ENCODE results near the gene MLC1.

The MLC1 gene

GRCh38 chr22:50083462-50084079 lies 1.7 kb downstream of the MLC1 start:
- H3K36me3 ChIP-seq (ENCODE audit: insufficient read depth, low read length): no peaks in the 10 kb centered on the region
- H3K9ac ChIP-seq (ENCODE audit: low read length): no peak overlapping the region
- peaks cover 8 to 30% of the 10 kb centered on the region in 2 donors for H3K27me3 ChIP-seq (ENCODE audit: control insufficient read depth in 1 of 2, insufficient read depth in 2 of 2, low read length in 2 of 2)
- H3K9me3 ChIP-seq (ENCODE audit: low read length): no peaks in the 10 kb centered on the region
- H3K27ac ChIP-seq (ENCODE audit: low read depth, low read length): no peak overlapping the region
- no peaks in the 10 kb centered on the region for H3K4me1 ChIP-seq (ENCODE audit: insufficient read depth, low read length)
- no peak overlapping the region for H3K4me3 ChIP-seq (ENCODE audit: low read depth in 1 of 2, low read length in 2 of 2)

- peaks cover 8 to 27% of the 10 kb centered on the region in 2 donors for H3K27me3 ChIP-seq (ENCODE audit: control insufficient read depth in 1 of 2, insufficient read depth in 2 of 2, low read length in 2 of 2)
- H3K36me3 ChIP-seq (ENCODE audit: insufficient read depth, low read length): no peaks in the 10 kb centered on the region
- no peaks in the 10 kb centered on the region for H3K4me1 ChIP-seq (ENCODE audit: insufficient read depth, low read length)
- H3K9ac ChIP-seq (ENCODE audit: low read length): no peak overlapping the region
- H3K4me3 ChIP-seq (ENCODE audit: low read depth in 1 of 2, low read length in 2 of 2): no peak overlapping the region
- no peak overlapping the region for H3K27ac ChIP-seq (ENCODE audit: low read depth, low read length)
- no peaks in the 10 kb centered on the region for H3K9me3 ChIP-seq (ENCODE audit: low read length)
Observed at GRCh38 chr22:50082961-50083461, 2.2 kb downstream of the MLC1 start.

GRCh38 chr22:50082197-50082715 lies 3.0 kb downstream of the MLC1 start:
- H3K9me3 ChIP-seq (ENCODE audit: low read length): no peaks in the 10 kb centered on the region
- H3K4me1 ChIP-seq (ENCODE audit: insufficient read depth, low read length): no peaks in the 10 kb centered on the region
- H3K27me3 ChIP-seq (ENCODE audit: control insufficient read depth in 1 of 2, insufficient read depth in 2 of 2, low read length in 2 of 2): peaks cover under 1 to 21% of the 10 kb centered on the region in 2 donors
- H3K4me3 ChIP-seq (ENCODE audit: low read depth in 1 of 2, low read length in 2 of 2): no peak overlapping the region
- H3K36me3 ChIP-seq (ENCODE audit: insufficient read depth, low read length): no peaks in the 10 kb centered on the region
- H3K27ac ChIP-seq (ENCODE audit: low read depth, low read length): no peak overlapping the region
- H3K9ac ChIP-seq (ENCODE audit: low read length): no peak overlapping the region

GRCh38 chr22:50081426-50082196 lies 3.6 kb downstream of the MLC1 start:
- Histone ChIP-seq H3K4me3 (ENCODE audit: low read depth in 1 of 2, low read length in 2 of 2) (no peak overlapping the region), H3K36me3 (ENCODE audit: insufficient read depth, low read length) (no peaks in the 10 kb centered on the region), H3K9me3 (ENCODE audit: low read length) (no peaks in the 10 kb centered on the region), H3K9ac (ENCODE audit: low read length) (no peak overlapping the region), H3K27me3 (ENCODE audit: control insufficient read depth in 1 of 2, insufficient read depth in 2 of 2, low read length in 2 of 2) (peaks cover 0 to 19% of the 10 kb centered on the region in 2 donors), H3K27ac (ENCODE audit: low read depth, low read length) (no peak overlapping the region), H3K4me1 (ENCODE audit: insufficient read depth, low read length) (no peaks in the 10 kb centered on the region)

GRCh38 chr22:50080077-50080465 lies 5.2 kb downstream of the MLC1 start:
- H3K27ac ChIP-seq (ENCODE audit: low read depth, low read length): no peak overlapping the region

GRCh38 chr22:50078761-50079160 lies 6.5 kb downstream of the MLC1 start:
- H3K4me3 ChIP-seq (ENCODE audit: low read depth in 1 of 2, low read length in 2 of 2): no peak overlapping the region
- peaks cover 0 to 10% of the 10 kb centered on the region in 2 donors for H3K27me3 ChIP-seq (ENCODE audit: control insufficient read depth in 1 of 2, insufficient read depth in 2 of 2, low read length in 2 of 2)
- no peaks in the 10 kb centered on the region for H3K9me3 ChIP-seq (ENCODE audit: low read length)
- no peak overlapping the region for H3K9ac ChIP-seq (ENCODE audit: low read length)
- no peaks in the 10 kb centered on the region for H3K4me1 ChIP-seq (ENCODE audit: insufficient read depth, low read length)
- no peak overlapping the region for H3K27ac ChIP-seq (ENCODE audit: low read depth, low read length)
- H3K36me3 ChIP-seq (ENCODE audit: insufficient read depth, low read length): no peaks in the 10 kb centered on the region

More at GRCh38 chr22:50080077-50080465, 5.2 kb downstream of the MLC1 start:
- H3K9ac ChIP-seq (ENCODE audit: low read length): no peak overlapping the region
- no peaks in the 10 kb centered on the region for H3K4me1 ChIP-seq (ENCODE audit: insufficient read depth, low read length)
- no peaks in the 10 kb centered on the region for H3K36me3 ChIP-seq (ENCODE audit: insufficient read depth, low read length)
- no peak overlapping the region for H3K4me3 ChIP-seq (ENCODE audit: low read depth in 1 of 2, low read length in 2 of 2)
- H3K27me3 ChIP-seq (ENCODE audit: control insufficient read depth in 1 of 2, insufficient read depth in 2 of 2, low read length in 2 of 2): peaks cover 0 to 19% of the 10 kb centered on the region in 2 donors
- no peaks in the 10 kb centered on the region for H3K9me3 ChIP-seq (ENCODE audit: low read length)

- no peak overlapping the region for H3K27ac ChIP-seq (ENCODE audit: low read depth, low read length)
- no peaks in the 10 kb centered on the region for H3K4me1 ChIP-seq (ENCODE audit: insufficient read depth, low read length)
- H3K9ac ChIP-seq (ENCODE audit: low read length): no peak overlapping the region
- H3K9me3 ChIP-seq (ENCODE audit: low read length): no peaks in the 10 kb centered on the region
- peaks cover 0 to 5% of the 10 kb centered on the region in 2 donors for H3K27me3 ChIP-seq (ENCODE audit: control insufficient read depth in 1 of 2, insufficient read depth in 2 of 2, low read length in 2 of 2)
- H3K4me3 ChIP-seq (ENCODE audit: low read depth in 1 of 2, low read length in 2 of 2): no peak overlapping the region
- no peaks in the 10 kb centered on the region for H3K36me3 ChIP-seq (ENCODE audit: insufficient read depth, low read length)
Observed at GRCh38 chr22:50078246-50078645, 7.0 kb downstream of the MLC1 start.

GRCh38 chr22:50076646-50077535 lies 8.3 kb downstream of the MLC1 start:
- Histone ChIP-seq H3K4me3 (ENCODE audit: low read depth in 1 of 2, low read length in 2 of 2) (no peak overlapping the region), H3K9me3 (ENCODE audit: low read length) (no peaks in the 10 kb centered on the region), H3K4me1 (ENCODE audit: insufficient read depth, low read length) (no peaks in the 10 kb centered on the region), H3K36me3 (ENCODE audit: insufficient read depth, low read length) (no peaks in the 10 kb centered on the region), H3K27ac (ENCODE audit: low read depth, low read length) (no peak overlapping the region), H3K9ac (ENCODE audit: low read length) (no peak overlapping the region), H3K27me3 (ENCODE audit: control insufficient read depth in 1 of 2, insufficient read depth in 2 of 2, low read length in 2 of 2) (peaks cover 0 to 6% of the 10 kb centered on the region in 2 donors)

- Histone ChIP-seq H3K4me1 (ENCODE audit: insufficient read depth, low read length) (no peaks in the 10 kb centered on the region), H3K27me3 (ENCODE audit: control insufficient read depth in 1 of 2, insufficient read depth in 2 of 2, low read length in 2 of 2) (peaks cover 0 to 9% of the 10 kb centered on the region in 2 donors), H3K9me3 (ENCODE audit: low read length) (no peaks in the 10 kb centered on the region), H3K36me3 (ENCODE audit: insufficient read depth, low read length) (no peaks in the 10 kb centered on the region), H3K27ac (ENCODE audit: low read depth, low read length) (no peak overlapping the region), H3K4me3 (ENCODE audit: low read depth in 1 of 2, low read length in 2 of 2) (no peak overlapping the region), H3K9ac (ENCODE audit: low read length) (no peak overlapping the region)
Observed at GRCh38 chr22:50074551-50075530, 10.4 kb downstream of the MLC1 start.

GRCh38 chr22:50074056-50074455 lies 11.2 kb downstream of the MLC1 start:
- no peaks in the 10 kb centered on the region for H3K4me1 ChIP-seq (ENCODE audit: insufficient read depth, low read length)
- peaks cover 0 to 9% of the 10 kb centered on the region in 2 donors for H3K27me3 ChIP-seq (ENCODE audit: control insufficient read depth in 1 of 2, insufficient read depth in 2 of 2, low read length in 2 of 2)
- no peak overlapping the region for H3K9ac ChIP-seq (ENCODE audit: low read length)
- no peaks in the 10 kb centered on the region for H3K9me3 ChIP-seq (ENCODE audit: low read length)
- H3K36me3 ChIP-seq (ENCODE audit: insufficient read depth, low read length): no peaks in the 10 kb centered on the region
- no peak overlapping the region for H3K4me3 ChIP-seq (ENCODE audit: low read depth in 1 of 2, low read length in 2 of 2)
- no peak overlapping the region for H3K27ac ChIP-seq (ENCODE audit: low read depth, low read length)
